Activated T-cell treated with anti-CD3 and anti-CD28 coated beads for 24 hours (primary cell): ENCODE measurements around the gene MOB1B.
"Not testable (repeated sequence)": the region's sequence is repeated elsewhere in the genome, so short reads cannot be mapped to it uniquely, and the experiment has no call there.

ENCODE experiments used
- DNase-seq: peaks from one replicate; pipeline ENCODE4 v3.0.0-alpha.2; 2020; ENCODE audit warnings: low read depth

The MOB1B gene

DNA sequence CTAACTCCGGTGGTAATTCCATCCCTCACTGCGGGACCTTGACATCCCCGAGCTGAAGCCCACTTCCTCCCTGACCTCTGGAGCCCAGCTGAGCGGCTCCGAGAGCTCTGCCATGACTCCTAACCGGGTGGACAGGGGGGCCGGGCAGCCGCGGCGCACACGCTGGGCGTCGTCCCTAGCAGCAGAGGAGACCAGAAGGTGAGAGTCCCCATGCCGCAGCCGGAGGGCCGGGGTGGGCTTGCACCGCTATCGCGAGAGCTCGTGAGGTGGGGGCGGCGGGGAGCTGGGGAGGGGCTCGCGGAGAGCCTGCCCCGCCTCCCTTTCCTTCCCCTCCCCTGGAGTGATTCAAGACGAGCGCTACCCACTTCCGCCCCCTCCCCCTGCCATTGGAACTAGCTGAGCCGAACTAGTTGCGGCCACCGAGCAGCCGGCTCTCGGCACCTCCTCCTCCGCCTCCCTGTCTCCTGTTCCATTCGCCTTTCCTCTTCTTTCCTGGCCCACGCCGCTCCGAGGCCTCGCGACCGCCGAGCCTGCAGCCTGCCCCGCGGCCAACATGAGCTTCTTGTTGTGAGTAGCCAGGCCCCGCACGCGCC is at the start of gene MOB1B:
Gene MOB1B, plus strand, starts transcription at position 386 of the 593 bp plus-strand sequence. Its CDS starts 168 bp downstream, at position 554.
- DNase-seq, result peak; percentile 76

DNA sequence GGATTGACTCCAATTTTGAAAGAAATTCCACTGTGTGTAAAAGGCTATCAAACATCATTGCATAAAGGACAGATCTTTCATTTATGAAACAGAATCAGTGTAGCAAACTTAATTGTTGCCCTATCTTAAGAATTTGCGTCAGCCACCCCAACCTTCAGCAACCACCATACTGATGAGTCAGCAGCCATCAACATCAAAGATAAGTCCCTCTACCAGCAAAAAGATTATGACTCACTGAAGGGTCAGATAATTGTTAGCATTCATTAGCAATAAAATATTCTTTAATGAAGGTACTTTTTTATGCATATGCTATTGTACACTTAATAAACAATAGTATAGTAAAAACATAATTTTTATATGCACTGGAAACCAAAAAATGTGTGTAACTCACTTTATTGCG is 46.7 kb upstream of the MOB1B start:
- DNase-seq, result no peak

DNA sequence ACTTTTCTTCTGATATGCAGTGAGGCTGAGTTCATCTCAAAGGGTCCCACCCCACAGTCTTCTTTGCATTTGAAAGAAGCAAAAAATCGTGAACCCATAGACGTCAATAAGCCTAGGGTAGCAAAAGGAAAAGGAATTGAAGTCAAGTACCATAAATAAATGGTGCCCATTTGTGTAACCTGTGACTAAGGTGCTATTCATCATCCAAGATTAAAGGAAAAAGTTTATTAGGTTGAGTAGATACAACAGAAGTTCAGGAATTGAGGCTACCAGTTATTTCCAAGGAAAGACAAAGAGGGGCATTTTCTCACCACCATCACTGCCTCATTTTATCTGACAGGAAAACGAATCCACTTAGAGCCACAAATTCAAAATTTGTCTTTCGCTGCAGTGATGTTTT is 43.7 kb upstream of the MOB1B start:
- no peak for DNase-seq

DNA sequence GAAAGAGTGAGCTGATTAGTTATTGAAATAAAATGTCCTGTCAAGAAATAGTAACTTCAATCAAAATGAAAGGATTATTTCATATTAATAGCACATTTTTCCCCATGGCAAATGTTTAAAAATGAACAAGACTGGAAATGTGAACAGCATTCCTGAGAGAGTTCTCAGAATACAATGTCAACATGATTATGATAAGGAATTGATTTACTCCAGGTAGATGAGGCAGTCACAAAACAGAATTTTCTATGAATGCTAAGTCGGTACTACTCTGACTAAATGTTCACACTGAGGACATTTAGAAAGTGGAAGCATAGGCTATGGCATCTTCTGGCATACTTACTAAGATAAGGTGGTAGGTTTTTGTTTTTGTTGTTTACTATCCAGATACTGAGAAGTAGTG is 43.1 kb upstream of the MOB1B start:
- no peak for DNase-seq

DNA sequence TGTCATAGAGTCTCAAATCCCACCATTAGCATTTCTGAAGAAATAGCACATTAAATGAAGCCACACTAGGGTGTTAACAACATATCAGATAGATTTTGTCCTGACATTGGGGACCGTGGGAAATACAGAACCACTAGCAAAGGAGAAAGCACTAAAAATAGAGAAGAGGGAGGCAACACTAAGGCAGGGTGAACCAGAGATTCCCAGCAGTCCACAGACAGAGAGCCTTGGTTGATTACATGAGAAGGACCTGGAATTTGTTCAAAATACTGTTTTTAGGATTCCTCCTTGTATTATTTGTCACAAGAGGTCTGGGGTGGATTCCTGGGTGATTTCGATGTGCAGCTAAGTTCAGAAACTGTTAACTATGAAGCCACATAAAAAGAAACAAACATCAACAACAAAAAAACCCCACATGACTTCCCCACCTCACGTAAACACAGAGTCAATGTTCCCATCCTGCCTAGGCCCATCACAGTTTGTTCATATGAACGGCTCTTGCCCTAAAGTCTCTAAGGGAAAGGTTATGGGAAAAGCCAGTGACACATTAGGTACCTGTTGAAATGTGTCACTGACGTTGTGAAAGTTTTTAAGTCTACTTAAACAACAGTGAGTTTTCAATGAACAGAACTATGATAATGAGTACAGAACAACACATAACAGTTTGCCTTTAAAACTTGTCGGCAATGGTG is 38.9 kb upstream of the MOB1B start:
- no peak for DNase-seq

DNA sequence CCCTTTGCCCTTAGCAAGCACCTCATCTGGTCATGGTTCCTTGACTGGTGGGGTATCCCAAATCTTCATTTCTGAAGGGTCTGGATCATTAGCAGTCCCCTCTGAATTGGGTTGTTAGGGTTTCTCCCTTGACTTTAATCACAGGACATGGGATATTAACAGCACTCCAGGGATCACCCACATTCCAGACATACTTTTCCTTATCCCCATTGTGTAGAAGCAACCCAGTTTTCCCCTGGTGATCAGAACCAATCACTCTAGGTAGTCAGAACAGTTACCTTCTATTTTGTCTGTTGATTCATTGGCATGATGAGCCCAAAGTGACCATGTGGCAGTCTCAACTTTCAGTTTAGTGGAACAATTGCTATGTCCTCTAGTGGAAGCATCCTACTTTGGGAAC is 33.4 kb upstream of the MOB1B start:
- DNase-seq, result no peak

DNA sequence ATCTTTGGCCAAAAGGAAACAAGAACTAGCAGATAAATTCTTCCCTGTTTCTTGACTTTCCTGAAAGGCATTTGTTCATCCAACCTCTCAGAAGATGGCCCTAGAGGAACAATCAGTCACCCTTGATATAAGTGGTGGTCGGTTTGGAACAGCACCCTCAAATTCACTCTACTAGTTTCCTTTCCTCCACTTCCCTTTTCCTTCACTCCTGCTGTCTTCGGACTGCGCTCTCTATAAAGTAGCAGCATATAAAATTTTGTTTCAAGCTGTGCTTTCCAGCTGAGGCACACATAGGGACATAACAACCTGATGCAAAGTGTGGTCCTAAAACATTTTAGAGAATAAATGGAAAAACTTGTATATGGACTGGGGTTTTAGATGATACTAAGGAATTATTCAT is 29.0 kb upstream of the MOB1B start:
- no peak for DNase-seq

DNA sequence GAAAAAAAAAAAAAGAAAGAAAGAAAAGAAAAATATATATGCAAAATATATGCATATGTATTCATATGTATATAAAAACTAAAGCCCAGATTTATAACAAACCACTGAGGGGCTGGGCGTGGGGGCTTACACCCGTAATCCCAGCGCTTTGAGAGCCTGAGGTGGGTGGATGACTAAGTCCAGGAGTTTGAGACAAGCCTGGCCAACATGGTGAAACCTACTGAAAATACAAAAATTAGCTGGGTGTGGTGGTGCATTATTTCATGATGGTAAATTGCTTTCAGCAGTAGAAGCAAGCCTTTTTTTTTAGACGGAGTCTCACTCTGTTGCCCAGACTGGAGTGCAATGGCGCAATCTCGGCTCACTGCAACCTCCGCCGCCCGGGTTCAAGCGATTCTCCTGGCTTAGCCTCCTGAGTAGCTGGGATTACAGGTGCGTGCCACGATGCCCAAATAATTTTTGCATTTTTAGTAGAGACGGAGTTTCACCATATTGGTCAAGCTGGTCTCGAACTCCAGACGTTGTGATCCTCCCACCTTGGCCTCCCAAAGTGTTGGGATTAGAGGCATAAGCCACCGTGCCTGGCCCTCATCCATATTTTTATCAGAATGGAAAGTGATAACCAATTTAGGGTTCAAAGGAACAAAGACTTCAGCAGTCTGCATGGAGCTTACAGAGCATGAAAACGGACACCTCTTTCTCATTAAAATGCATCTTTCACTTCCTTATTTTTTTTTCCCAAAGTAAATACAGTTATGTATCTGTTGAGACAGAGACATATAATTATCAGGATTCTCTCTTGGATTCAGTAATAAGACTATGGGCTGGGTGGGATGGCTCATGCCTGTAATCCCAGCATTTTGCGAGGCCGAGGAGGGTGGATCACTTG is 27.7 kb upstream of the MOB1B start:
- no peak for DNase-seq

DNA sequence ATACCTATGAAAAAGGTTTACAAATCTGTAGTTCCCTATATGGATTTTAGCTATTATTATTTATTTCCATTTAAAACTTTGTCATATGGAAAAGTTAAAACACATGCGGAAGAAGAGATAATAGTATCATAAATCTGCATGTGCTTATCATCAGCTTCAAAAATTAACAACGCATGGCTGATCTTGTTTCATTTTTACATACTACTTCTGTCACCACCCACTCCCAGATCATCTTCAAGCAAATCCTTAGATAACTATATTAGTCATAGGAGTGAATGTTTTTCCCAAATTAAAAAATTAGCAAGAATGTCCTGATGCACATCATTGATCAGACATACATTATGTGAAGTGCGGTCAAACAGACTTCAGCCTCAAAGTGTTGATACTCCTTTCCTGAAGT is 24.6 kb upstream of the MOB1B start:
- DNase-seq, result no peak

DNA sequence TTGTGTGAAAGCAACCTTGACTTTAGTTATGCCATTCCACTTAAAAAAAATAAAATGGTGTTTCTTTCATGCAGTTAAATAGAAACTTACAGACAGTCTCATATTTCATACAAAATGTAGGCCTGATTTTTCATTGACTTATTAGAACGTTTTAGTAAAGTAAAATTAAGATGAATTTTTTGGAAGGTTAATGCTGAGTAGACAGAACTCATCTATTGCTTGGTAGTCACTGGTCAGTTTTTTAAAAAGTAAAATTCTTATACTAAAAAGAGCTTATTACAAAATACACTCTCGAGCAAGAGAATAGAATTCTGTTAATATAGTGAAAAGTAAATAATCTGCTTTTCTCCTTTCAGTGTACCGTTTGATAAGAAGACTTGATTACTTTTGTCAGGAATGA is 21.4 kb upstream of the MOB1B start:
- DNase-seq, result no peak

DNA sequence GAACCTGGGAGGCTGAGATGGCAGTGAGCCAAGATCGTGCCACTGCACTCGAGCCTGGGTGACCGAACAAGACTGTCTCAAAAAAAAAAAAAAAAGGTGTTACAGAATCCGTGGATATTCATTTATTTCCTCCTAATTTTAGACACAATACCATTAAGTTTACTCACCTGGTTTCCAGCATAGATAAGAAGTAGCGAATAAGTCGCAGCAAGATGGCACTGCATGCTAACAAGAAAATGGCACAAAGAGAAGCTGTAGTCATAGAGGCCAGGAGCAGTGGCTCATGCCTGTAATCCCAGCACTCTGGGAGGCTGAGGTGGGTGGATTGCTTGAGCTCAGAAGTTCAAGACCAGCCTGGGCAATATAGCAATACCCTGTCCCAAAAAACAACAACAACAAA is 17.0 kb upstream of the MOB1B start:
- no peak for DNase-seq

DNA sequence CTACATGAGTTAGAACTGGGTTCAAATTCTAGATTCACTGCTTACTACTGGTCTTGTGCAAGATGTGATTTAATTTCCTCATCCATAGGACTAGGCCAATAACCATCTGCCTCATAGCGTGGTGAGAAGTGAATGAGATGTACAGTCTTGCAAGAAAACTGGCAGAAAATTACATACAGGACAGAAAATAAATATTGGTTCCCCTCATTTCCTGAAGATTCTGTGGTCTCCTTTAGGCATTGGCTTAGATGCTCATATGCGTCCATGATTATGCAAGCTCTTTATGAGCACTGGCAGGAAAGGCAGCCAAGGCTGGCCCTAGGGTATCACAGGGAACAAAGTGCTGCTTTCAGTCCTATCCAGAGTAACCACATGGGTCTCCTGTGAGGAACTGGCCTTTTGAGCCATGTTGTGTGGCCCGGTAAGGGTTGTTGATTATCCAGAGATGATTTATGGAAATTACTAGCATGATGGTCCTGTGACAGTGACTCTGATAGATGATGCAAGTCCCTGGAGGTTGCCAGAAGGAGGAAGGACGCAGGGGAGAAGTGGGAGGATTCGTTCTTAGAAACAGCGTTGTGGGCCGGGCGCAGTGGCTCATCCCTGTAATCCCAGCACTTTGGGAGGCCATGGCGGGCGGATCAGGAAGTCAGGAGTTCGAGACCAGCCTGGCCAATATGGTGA is 9.9 kb upstream of the MOB1B start:
- DNase-seq, result no peak

DNA sequence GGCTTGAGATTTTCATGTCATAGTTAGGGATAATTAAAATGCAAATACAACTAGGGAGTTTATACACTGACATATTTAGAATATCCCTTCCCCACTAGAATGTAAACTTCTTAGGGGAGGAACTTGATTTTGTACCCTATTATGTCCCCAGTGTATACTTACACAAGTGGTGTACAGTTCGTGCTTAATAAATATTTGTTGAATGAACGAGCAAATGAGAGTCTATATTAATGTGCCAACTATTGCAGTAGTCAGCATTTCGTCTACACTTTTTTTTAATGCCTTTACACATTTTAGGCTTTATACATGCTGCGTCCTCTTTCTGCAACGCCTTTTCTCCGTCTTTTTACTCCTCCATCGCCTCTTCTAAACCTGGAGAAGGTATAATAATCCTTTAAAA is 8.4 kb upstream of the MOB1B start:
- no peak for DNase-seq

DNA sequence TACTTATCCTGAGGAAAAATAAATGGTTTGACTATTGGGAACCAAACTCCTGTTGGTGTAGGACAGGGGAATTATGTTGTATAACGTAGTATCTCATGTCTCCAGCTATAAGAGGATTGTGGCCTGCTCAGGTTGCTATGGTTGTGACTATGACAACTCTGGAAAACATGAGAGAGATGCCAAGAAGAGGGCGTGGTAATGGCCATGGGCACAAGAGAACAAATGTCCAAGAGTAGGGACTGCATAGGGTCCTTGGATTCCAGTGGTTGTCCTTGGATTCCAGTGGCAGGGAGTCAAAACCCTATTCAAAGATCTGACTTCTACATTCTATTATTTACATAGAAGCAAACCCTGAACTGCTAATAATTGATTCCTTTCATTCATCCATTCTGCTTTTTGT is 6.8 kb upstream of the MOB1B start:
- no peak for DNase-seq

DNA sequence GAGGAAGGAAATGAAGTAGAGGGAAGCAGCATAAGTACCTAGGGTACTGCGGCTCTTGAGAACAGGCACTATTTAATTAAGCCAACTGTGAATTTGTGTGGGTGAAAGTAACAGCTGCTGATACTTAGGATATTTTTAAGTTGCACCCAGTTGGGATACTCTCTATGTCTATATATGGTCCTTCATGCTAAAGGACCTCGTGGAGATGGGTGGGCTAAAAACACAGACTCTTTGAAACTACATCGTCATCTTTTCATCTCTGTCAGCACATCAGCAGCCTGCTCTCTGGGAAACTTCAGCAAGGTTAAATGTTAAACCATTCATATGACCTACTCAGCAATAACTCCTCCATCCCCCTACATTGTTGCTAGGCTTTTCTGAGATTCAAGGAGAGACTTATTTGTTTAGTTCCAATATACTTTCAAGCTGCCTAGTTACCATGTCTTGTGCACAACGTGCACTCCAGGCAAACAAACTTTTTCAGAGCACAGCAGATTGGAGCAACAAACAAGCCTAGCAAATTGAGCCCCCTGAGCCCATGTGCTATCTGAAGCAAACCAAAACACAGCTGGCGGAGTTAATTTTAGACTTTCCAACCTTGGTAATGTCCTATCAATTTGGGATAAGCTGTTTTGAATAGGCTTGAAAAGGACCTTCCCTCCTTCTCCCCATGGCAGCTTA is 6.2 kb upstream of the MOB1B start:
- no peak for DNase-seq

DNA sequence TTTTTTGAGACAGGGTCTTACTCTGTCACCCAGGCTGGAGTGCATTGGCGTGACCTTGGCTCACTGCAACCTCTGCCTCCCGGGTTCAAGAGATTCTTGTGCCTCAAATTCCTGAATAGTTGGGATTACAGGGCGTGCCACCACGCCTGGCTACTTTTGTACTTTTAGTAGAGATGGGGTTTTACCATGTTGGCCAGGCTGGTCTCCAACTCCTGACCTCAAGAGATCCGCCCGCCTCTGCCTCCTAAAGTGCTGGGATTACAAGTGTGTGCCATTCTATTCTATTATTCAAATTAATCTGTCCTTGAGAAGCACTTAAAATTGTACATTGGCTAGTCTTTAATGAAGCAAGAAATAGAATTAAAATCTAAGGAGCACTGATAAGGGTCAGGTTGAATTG is 3.6 kb upstream of the MOB1B start:
- DNase-seq, result not testable (repeated sequence)

DNA sequence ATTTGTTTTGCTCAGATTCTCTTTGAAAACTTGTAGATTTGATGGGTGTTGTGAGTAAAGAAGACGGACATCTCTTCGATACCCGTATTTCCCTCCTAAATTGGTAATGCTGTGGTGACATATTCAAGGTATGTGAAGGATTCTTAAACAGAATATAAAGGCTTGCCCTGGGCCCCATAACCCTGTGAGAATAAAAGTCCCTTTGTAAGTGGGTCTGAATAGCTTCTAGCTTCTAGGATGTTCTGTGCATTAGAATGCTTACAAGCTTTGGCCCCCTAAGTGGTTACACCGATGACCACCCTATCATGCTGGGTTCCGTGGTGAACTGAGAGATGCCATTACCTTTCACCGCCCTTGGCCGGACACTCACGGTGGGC is 574 bp upstream of the MOB1B start:
- DNase-seq, result no peak

DNA sequence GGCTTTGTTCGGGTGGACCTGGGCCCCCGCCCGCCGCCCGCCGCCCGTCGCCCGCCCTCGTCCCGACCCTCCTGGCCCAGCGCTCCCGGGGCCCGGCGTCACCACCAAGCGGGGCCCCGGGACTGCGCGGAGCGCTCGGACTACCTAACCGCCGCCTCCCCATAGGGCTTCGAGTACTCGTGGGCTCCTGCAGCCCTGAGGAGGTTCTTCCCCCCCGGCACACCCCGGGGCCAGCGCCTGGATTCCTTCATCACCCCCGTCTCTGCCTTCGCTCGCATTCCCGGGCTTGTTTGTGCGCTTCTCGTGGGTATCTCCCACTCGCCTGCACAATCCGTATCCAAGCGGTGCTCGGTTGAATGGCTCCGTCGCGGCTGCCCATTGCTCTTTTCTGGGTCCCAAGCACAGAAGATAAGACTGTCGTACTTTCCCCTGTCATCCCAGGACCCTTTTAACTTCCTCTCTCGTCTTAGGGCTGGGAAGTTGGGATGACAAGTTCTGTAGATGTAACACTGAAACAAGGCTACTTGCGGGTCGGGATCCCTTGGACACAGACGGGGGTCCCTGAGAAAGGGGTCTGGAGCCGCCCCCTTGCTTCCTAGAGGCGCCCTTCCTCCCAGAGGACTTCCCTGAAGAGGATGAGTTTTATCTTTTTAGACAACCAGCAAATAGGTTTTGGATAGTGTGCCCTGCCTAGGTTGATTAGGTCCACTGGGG is 565 bp downstream of the MOB1B start:
- no peak for DNase-seq

DNA sequence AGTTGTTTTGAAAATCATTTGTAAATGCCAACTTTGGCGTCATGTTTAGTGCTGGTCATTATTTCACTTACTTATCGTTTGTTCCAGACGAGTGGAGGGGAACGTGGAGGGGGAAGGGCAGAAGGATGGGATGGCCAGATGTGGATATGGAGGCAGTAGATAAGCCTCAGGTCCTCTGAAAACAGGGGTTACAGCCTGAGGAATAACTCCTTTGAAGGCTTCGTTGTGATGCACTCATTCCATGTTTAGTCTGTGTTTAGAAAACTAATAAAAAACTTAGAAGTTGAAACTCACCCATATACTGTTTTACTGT is 1.1 kb downstream of the MOB1B start:
- no peak for DNase-seq

DNA sequence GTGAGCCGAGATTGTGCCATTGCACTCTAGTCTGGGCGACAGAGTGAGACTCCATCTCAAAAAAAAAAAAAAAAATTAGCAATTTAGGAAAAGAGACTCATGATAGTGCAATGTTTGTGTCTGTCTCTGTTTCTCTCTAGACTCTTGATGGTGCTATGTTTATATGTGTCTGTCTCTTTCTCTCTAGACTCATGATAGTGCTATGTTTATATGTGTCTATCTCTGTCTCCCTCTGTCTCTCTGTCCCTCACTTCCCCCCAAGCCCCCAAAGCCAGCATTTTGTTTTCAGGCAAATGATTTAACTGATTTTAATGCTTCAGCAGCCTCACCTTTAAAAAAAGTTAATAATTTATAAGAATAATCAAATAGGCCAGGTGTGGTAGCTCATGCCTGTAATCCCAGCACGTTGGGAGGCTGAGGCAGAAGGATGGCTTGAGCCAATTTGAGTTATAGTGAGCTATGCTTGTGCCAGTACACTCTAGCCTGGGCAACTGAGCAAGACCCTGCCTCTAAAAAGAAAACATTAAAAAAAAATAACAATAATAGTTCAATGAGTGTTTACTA is 6.9 kb downstream of the MOB1B start:
- DNase-seq, result no peak

DNA sequence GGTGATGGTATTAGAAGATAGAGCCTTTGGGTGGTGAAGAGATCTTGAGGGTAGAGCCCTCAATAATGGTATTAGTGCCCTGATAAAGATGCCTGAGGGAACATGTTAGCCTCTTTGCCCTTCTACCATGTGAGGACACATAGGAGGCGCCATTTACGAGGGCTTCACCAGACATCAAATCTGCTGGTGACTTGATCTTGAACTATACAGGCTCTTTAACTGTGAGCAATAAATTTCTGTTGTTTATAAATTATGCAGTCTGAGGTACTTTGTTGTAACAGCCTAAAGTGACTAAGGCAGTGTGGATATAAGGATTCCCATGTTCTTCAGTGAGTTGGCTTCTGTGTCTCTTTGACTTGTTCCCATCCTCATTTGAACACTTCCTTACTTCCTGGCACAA is 11.8 kb downstream of the MOB1B start:
- DNase-seq, result no peak
